Measurements from ENCODE around the gene OR11A1.

OR11A1 gene

GRCh38 chr6:29456971-29457370 is at the start of gene OR11A1, which contains the start of gene OR2H1:
OR11A1 (minus strand) TSS chr6:29457071; CDS start chr6:29427641, 29,430 bp downstream.
OR2H1 (plus strand) TSS chr6:29457155; CDS start chr6:29461770, 4,615 bp downstream.
- DNase-seq, result no peak

GRCh38 chr6:29506446-29507067 is 49.7 kb upstream of the OR11A1 start:
- DNase-seq, result no peak

GRCh38 chr6:29505808-29506207 is 48.9 kb upstream of the OR11A1 start:
- DNase-seq, result no peak

- DNase-seq, result no peak
Observed at GRCh38 chr6:29504961-29505360, 48.1 kb upstream of the OR11A1 start.

GRCh38 chr6:29502597-29502996 is 45.7 kb upstream of the OR11A1 start:
- DNase-seq, result no peak

- no peak for DNase-seq
Observed at GRCh38 chr6:29502181-29502580, 45.3 kb upstream of the OR11A1 start.

GRCh38 chr6:29501106-29501505 is 44.2 kb upstream of the OR11A1 start:
- no peak for DNase-seq

- no peak for DNase-seq
Observed at GRCh38 chr6:29500594-29500993, 43.7 kb upstream of the OR11A1 start.

- DNase-seq, result no peak
Observed at GRCh38 chr6:29499704-29500103, 42.8 kb upstream of the OR11A1 start.

- DNase-seq, result no peak
Observed at GRCh38 chr6:29496961-29497360, 40.1 kb upstream of the OR11A1 start.

- no peak for DNase-seq
Observed at GRCh38 chr6:29495571-29495970, 38.7 kb upstream of the OR11A1 start.

GRCh38 chr6:29494131-29494530 is 37.3 kb upstream of the OR11A1 start:
- no peak for DNase-seq

- DNase-seq, result no peak
Observed at GRCh38 chr6:29493261-29493660, 36.4 kb upstream of the OR11A1 start.

GRCh38 chr6:29491574-29491973 is 34.7 kb upstream of the OR11A1 start:
- DNase-seq, result no peak

GRCh38 chr6:29490552-29490951 is 33.7 kb upstream of the OR11A1 start:
- no peak for DNase-seq

- DNase-seq, result no peak
Observed at GRCh38 chr6:29490055-29490454, 33.2 kb upstream of the OR11A1 start.

GRCh38 chr6:29489286-29489685 is 32.4 kb upstream of the OR11A1 start:
- no peak for DNase-seq

GRCh38 chr6:29488874-29489273 is 32.0 kb upstream of the OR11A1 start:
- no peak for DNase-seq

GRCh38 chr6:29487660-29488059 is 30.8 kb upstream of the OR11A1 start, which contains the start of gene MAS1L:
MAS1L (minus strand) TSS chr6:29487956; CDS start chr6:29487902, 54 bp downstream.
- no peak for DNase-seq

- DNase-seq, result peak; percentile 59
Observed at GRCh38 chr6:29487131-29487530, 30.3 kb upstream of the OR11A1 start.

- DNase-seq, result peak; percentile 81
Observed at GRCh38 chr6:29486577-29486976, 29.7 kb upstream of the OR11A1 start.

- no peak for DNase-seq
Observed at GRCh38 chr6:29483735-29484134, 26.9 kb upstream of the OR11A1 start.

GRCh38 chr6:29483186-29483585 is 26.3 kb upstream of the OR11A1 start:
- DNase-seq, result no peak

GRCh38 chr6:29479560-29479959 is 22.7 kb upstream of the OR11A1 start:
- DNase-seq, result no peak

GRCh38 chr6:29478740-29479139 is 21.9 kb upstream of the OR11A1 start:
- no peak for DNase-seq

Data from NCI-H2227 treated with DMSO at 0.1 percent for 48 hours (cell line).